Left lobe of liver (tissue), 2 donors: ENCODE measurements around the gene HOXC13. TPM values are rescaled to one million over a fixed set of nuclear protein-coding genes. Genes with fewer than 3 reads are reported as not detected.

Source experiments
- ATAC-seq: fragments of 200-7000 bp; cut with Tn5 transposase; one replicate; pipeline ENCODE4 v1.9.1; 2020; ENCODE audit warnings: mild to moderate bottlenecking, moderate library complexity
- DNase-seq: peaks from one replicate; pipeline ENCODE4 v3.0.0-alpha.2; 2020; ENCODE audit warnings: low spot score
- total RNA-seq: library from RNA; stranded (reverse); gene quantifications from one replicate; pipeline ENCODE4 v1.2.1, GENCODE V29; 2021
- donor health status: DM: no; HTN: no; CAD: no; lungs with moderate emphysema.
- donor health status: DM: no; HTN: yes; CAD: no.

Gene HOXC13
- total RNA-seq, 1 donor from 2014 or later, result not detected

DNA sequence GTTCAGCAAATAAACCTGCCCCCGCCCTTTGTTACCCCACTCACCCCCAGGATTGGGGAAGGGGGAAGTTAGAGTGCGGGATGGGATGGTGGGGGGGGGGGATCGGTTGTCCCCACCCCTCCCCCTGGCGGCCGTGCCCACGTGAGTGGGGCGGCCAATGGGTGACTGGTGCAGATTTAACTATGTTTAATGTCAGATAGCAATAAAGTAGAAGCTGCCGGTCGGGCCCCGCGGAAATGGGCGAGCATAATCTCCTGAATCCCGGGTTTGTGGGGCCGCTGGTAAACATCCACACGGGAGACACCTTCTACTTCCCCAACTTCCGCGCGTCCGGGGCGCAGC, 16.0 kb downstream of the HOXC13 start, which contains the start of gene HOXC12:
TSS of gene HOXC12 (plus strand) at position 210 of the 342 bp plus-strand sequence. CDS start at position 237, 27 bp downstream.
- ATAC-seq (no peak), DNase-seq (no peak)

DNA sequence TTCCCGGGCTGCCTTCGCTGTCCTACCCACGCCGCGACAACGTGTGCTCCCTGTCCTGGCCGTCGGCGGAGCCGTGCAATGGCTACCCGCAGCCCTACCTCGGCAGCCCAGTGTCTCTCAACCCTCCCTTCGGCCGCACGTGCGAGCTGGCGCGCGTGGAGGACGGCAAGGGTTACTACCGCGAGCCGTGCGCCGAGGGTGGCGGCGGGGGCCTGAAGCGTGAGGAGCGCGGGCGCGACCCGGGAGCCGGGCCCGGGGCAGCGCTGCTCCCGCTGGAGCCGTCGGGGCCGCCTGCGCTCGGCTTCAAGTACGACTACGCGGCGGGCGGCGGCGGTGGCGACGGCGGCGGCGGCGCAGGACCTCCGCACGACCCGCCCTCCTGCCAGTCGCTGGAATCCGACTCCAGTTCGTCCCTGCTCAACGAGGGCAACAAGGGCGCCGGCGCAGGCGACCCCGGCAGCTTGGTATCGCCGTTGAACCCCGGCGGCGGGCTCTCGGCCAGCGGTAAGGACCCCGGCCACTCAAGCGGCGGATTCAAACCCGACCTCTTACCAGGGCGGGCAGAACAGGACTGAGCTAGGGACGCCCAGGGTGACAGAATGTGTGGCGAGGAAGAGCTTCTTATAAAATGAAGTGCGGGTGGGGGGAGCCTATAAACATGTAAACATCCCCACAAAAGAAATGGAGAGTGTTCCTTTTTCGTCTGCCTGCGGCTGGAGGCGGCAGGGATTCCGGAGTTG, 16.6 kb downstream of the HOXC13 start:
- DNase-seq, result no peak
- ATAC-seq, result no peak

DNA sequence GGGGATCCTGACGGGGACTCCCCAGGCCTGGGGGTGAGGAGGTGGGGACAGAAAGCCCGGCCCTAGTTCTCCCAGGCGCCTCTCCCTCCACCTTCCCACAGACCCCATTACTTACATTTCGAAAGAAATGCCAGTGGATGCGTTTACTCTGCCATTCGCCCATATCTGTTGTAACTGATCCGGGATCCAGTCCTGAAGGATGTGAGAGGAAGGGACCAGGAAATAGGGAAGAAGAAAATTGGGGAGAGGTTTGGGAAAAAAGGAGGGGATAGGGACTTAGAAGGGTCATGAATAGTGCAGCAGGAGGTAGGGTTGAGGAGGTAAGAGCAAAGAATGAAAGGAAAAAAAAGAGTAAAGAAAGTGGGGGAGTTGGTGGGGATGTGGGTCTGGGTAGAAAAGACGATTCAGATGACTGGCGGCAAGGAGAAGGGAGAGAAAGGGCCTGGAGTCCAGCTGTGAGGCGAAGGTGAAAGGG, 17.2 kb downstream of the HOXC13 start:
- DNase-seq, result no peak
- ATAC-seq, result no peak

DNA sequence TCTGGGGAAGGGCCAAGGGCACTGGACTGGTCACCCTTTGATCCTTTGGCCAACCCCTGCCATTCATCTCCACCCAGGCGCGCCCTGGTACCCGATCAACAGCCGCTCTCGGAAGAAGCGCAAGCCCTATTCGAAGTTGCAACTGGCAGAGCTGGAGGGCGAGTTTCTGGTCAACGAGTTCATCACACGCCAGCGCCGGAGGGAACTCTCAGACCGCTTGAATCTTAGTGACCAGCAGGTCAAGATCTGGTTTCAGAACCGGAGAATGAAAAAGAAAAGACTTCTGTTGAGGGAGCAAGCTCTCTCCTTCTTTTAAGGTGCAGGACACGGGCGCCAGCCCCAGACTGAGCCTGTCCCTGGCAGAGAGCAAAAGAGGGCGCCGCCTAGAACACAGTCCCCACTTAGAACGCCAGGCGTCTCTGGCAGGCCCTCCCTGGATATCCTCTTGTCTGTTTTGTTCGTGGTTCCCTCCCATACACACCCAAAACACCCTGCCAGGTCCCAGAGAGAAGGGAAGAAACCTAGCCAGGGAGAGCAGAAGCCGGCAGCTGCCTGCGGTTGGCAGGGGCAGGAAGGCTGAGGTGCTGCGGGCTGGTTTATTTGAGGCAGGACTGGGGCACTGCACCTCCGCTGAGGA, 17.7 kb downstream of the HOXC13 start:
- ATAC-seq, result no peak
- DNase-seq, result no peak

DNA sequence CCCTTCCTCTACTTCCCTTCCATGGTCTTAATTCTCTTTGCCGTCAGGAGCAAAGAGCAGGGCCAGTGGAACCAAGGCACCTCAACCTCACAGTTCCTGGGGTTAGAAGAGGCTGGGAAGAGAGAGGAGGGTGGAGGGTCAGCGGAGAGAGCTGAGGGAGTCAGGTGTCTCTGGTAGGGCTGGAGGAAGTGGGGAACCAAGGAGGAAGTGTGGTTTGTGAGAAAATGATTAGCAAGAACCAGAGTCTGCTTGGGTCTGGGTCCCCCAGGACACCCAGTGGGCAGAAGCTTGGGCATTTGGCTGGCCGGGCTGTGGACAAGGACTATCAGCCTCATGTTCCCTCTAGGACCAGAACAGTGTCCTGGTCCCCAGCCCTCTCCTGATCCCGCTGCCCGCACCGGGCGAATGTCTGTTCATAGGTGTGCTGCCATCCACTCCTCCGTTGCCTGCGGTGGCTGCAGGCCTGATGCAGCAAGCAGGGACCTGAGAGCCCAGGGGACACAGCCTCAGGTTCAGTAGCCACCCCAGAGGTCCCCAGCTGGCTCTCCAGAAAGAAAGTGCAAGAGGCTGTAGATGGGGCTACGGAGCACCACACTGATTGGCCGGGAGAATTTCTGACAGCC, 18.4 kb downstream of the HOXC13 start:
- ATAC-seq, result no peak

GRCh38 chr12:53958128-53958527, 19.5 kb downstream of the HOXC13 start:
- ATAC-seq (no peak), DNase-seq (no peak)

More for the DNA sequence above, 18.4 kb downstream of the HOXC13 start:
- no peak for DNase-seq

DNA sequence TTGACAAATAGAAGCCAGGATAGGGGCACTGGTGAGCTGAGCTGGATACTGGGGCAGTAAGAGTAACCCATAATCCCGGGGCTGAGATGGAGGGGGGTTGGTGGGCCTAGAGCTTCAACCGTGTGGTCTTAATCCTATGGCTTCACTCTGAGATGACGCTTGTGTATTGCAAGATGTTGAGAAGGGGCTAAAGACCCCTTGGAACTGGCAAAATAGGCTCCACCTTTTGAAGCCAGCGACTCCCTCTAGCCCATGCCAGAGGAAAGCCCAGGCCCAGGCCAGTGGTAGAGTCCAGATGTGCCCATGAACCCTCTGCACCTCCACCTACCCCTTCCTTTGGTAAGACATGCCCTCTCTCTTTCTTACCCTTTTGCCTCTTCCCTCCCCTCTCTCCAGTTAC, 20.7 kb downstream of the HOXC13 start:
- ATAC-seq, result no peak
- no peak for DNase-seq

DNA sequence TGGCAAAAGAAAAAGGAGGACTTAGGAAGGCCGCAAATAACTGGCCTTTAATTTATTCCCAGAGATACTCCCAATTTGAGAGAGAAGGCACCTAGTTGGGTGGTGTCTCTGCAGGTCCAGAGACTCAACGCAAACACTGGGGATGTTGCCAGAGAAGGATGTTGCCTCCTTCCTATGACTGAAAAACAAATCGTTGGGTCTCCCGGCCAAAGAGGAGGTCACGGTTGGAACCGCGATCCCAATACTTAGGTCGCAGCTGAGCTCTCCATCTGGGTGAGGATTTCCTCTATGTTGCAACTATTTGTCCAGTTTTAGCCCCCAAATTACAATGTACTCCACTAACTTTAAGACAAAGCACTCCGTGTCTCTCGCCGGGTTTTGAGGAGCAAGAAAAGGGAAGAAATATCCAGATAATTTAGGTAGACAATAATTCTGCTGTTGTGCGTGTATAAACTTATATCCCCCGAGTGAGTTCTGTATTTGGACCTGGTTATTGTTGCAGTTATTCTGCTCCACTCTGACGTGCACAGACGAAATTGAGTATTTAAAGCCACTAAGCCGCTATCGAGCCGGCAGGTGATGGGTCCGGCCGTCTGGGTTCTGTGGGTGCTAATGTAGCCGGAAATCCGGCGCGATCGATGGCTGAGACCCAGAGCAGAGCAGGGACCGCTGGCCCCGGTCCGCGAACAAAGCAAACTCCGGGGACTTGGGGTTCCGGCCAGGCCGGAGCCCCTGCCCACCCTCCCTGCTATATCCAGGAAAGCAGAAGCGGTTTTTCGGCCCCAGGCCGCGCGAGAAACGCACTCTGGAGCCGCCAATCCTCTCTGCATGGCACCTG, 21.8 kb downstream of the HOXC13 start:
- DNase-seq (no peak), ATAC-seq (no peak)

DNA sequence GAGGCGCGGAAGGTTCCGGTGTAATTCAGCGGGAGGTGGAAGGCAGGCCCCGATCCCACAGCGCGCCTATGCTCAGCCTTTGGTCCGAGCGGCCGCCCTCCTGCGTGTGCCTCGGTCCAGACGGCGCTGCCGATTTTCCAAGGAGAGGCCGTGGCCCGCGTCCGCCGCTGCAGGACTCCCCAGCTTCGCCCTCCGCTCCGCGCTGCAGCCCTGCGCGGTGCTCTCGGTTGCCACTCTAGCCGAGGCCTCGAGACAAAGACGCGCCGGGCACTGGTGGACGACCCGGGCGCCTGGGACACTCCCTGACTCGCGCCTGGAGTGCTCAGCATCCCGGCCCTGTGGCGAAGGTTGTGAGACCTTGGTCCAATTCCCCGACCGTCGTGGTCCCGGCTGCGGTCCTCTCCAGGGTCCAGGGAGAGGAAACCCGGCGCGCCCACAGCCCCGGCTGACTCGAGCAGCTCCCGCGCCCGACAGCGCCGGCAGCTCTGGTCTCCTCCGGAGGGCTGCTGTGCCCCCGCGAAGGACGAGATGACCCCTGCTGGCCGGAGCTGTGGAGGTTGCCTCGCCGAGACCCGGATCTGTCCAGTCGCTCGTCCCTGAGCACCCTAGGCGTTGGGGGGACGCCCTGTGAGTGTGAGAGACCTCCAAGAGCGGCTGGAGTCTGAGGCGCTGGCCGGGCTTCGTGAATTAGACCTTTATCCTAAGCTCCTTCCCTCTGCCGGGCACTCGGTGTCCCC, 22.6 kb downstream of the HOXC13 start:
- ATAC-seq, result no peak

GRCh38 chr12:53963005-53963404, 24.4 kb downstream of the HOXC13 start:
- ATAC-seq, result no peak
- no peak for DNase-seq

More for the DNA sequence above, 22.6 kb downstream of the HOXC13 start:
- DNase-seq, result no peak

- ATAC-seq, result no peak
- no peak for DNase-seq
These were observed 25.0 kb downstream of the HOXC13 start for GRCh38 chr12:53963434-53964314.

GRCh38 chr12:53964315-53964713, 25.7 kb downstream of the HOXC13 start:
- DNase-seq (no peak), ATAC-seq (no peak)

GRCh38 chr12:53965281-53966084, 26.9 kb downstream of the HOXC13 start:
- no peak for ATAC-seq
- DNase-seq, result no peak

DNA sequence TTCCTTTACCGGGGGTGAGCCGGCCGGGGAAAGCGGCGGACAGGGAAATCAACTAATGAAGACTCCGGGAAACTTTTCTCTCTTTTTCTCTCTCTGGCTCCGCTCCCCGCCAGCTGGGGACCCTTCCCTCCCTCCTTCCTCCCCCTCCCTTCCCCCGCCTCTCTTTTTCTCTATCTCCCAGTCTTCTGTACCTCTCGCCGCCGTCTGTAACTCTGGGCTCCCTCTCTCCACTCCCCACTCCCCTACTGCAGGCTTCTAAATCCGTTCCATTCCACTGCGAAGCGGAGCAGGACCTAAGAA, 27.4 kb downstream of the HOXC13 start:
- ATAC-seq (no peak), DNase-seq (no peak)

GRCh38 chr12:53966385-53967133, 27.9 kb downstream of the HOXC13 start:
- ATAC-seq (no peak), DNase-seq (no peak)

- ATAC-seq (no peak), DNase-seq (no peak)
These were observed 28.8 kb downstream of the HOXC13 start for GRCh38 chr12:53967421-53967925.

- ATAC-seq (no peak), DNase-seq (no peak)
These were observed 29.8 kb downstream of the HOXC13 start for GRCh38 chr12:53968214-53969127.
